Trophoblast cell (in vitro differentiated cells and primary cell): ENCODE data around the gene HSPA1A.
"Not testable (repeated sequence)": the region's sequence is repeated elsewhere in the genome, so short reads cannot be mapped to it uniquely, and the experiment has no call there.

Experiments
- DNase-seq, 2 donors: peaks; one replicate each; pipeline ENCODE4 v3.0.0-alpha.2; 2016
- H2AFZ ChIP-seq: 2 replicates; pipeline ENCODE4 v1.6.1; 2013; ENCODE audit warnings: low read length, moderate library complexity, mild to moderate bottlenecking; ENCODE audit not compliant: insufficient read depth, poor library complexity
- H2AK5ac ChIP-seq: 2 replicates; pipeline ENCODE4 v1.6.1; 2013; ENCODE audit warnings: mild to moderate bottlenecking, low read length
- H2BK120ac ChIP-seq: 2 replicates; pipeline ENCODE4 v1.6.1; 2013; ENCODE audit warnings: low read length, mild to moderate bottlenecking, moderate library complexity; ENCODE audit not compliant: insufficient read depth, poor library complexity
- H2BK12ac ChIP-seq: 2 replicates; pipeline ENCODE4 v1.6.1; 2013; ENCODE audit warnings: mild to moderate bottlenecking, low read length, moderate library complexity
- H2BK5ac ChIP-seq: 2 replicates; pipeline ENCODE4 v1.6.1; 2013; ENCODE audit warnings: low read length, low read depth, moderate library complexity, mild to moderate bottlenecking; ENCODE audit not compliant: poor library complexity
- H3K14ac ChIP-seq: 2 replicates; pipeline ENCODE4 v1.6.1; 2013; ENCODE audit warnings: mild to moderate bottlenecking, low read length
- H3K18ac ChIP-seq: 2 replicates; pipeline ENCODE4 v1.6.1; 2013; ENCODE audit warnings: mild to moderate bottlenecking, low read length
- H3K23ac ChIP-seq: 2 replicates; pipeline ENCODE4 v1.6.1; 2013; ENCODE audit warnings: low read length
- H3K27ac ChIP-seq: 2 replicates; pipeline ENCODE4 v1.5.1; 2013; ENCODE audit warnings: low read depth, mild to moderate bottlenecking, inconsistent platforms, low read length, moderate library complexity
- H3K27me3 ChIP-seq: 2 replicates; pipeline ENCODE4 v1.6.1; 2013; ENCODE audit warnings: inconsistent platforms, mild to moderate bottlenecking, low read length, moderate library complexity; ENCODE audit not compliant: insufficient read depth
- H3K36me3 ChIP-seq, 2 experiments: 1 replicate in 1 of 2; 2 replicates in 1 of 2; pipeline ENCODE4 v1.6.1; 2013; ENCODE audit warnings: low read length in 2 of 2, mild to moderate bottlenecking in 2 of 2, moderate library complexity in 1 of 2; ENCODE audit not compliant: insufficient read depth in 2 of 2, control insufficient read depth in 1 of 2
- H3K4ac ChIP-seq: 2 replicates; pipeline ENCODE4 v1.6.1; 2013; ENCODE audit warnings: low read depth, mild to moderate bottlenecking, low read length, moderate library complexity
- H3K4me1 ChIP-seq, 2 experiments: 1 replicate in 1 of 2; 2 replicates in 1 of 2; pipeline ENCODE4 v1.6.1; 2013; ENCODE audit warnings: low read length in 2 of 2, mild to moderate bottlenecking in 2 of 2, moderate library complexity in 1 of 2; ENCODE audit not compliant: insufficient read depth in 2 of 2, control insufficient read depth in 1 of 2
- H3K4me2 ChIP-seq: 2 replicates; pipeline ENCODE4 v1.6.1; 2013; ENCODE audit warnings: inconsistent platforms, mild to moderate bottlenecking, low read length, moderate library complexity
- H3K4me3 ChIP-seq: 2 replicates; pipeline ENCODE4 v1.5.1; 2013; ENCODE audit warnings: mild to moderate bottlenecking, low read depth, low read length, inconsistent platforms
- H3K79me1 ChIP-seq: one replicate; pipeline ENCODE4 v1.6.1; 2013; ENCODE audit warnings: low read length
- H3K79me2 ChIP-seq: 2 replicates; pipeline ENCODE4 v1.6.1; 2013; ENCODE audit warnings: low read length, mild to moderate bottlenecking; ENCODE audit not compliant: control insufficient read depth, insufficient read depth, poor library complexity
- H3K9ac ChIP-seq: 2 replicates; pipeline ENCODE4 v1.6.1; 2013; ENCODE audit warnings: mild to moderate bottlenecking, low read length
- H3K9me3 ChIP-seq: 2 replicates; pipeline ENCODE4 v1.6.1; 2013; ENCODE audit warnings: low read depth, mild to moderate bottlenecking, control low read depth, inconsistent platforms, low read length; ENCODE audit not compliant: insufficient read depth
- H4K12ac ChIP-seq: 2 replicates; pipeline ENCODE4 v1.6.1; 2013; ENCODE audit warnings: low read depth, mild to moderate bottlenecking, low read length, moderate library complexity
- H4K8ac ChIP-seq: 2 replicates; pipeline ENCODE4 v1.6.1; 2013; ENCODE audit warnings: low read depth, mild to moderate bottlenecking, low read length, moderate library complexity
- H4K91ac ChIP-seq: one replicate; pipeline ENCODE4 v1.6.1; 2013; ENCODE audit warnings: low read depth, mild to moderate bottlenecking, low read length, moderate library complexity
- WGBS: extraction: QIAGEN DNeasy Blood & Tissue Kit; methylation state at CpG from one replicate; pipeline ENCODE4 v1.1.7; 2013; ENCODE audit warnings: missing lambda C conversion rate; ENCODE audit not compliant: insufficient read length, insufficient coverage; ENCODE audit errors: extremely low coverage; 5-methylcytosine and 5-hydroxymethylcytosine counted together

HSPA1A gene

GRCh38 chr6:31796993-31797385, 18.4 kb upstream of the HSPA1A start:
- Histone ChIP-seq H3K4me1 (peaks cover 5 to 9% of the 10 kb centered on the region in 2 experiments), H2AK5ac (no peak overlapping the region), H3K36me3 (peaks cover 12 to 15% of the 10 kb centered on the region in 2 experiments), H2AFZ (no peak overlapping the region), H3K4ac (no peak overlapping the region), H2BK5ac (no peak overlapping the region), H3K4me3 (no peak overlapping the region), H4K12ac (no peak overlapping the region), H3K79me2 (peaks cover 13% of the 10 kb centered on the region), H3K9ac (no peak overlapping the region), H4K91ac (no peak overlapping the region), H3K27me3 (no peaks in the 10 kb centered on the region), H4K8ac (no peak overlapping the region), H2BK12ac (no peak overlapping the region), H3K14ac (no peak overlapping the region), H3K79me1 (peaks cover 12% of the 10 kb centered on the region), H3K18ac (no peak overlapping the region), H3K9me3 (no peaks in the 10 kb centered on the region), H2BK120ac (no peak overlapping the region), H3K23ac (no peak overlapping the region), H3K27ac (no peak overlapping the region), H3K4me2 (no peak overlapping the region)
- DNase-seq: no peak
- no CpG with 5 or more reads among the region's 2 CpGs for WGBS

GRCh38 chr6:31797588-31797987, 17.8 kb upstream of the HSPA1A start:
- no peak overlapping the region for H4K91ac ChIP-seq
- no peak overlapping the region for H3K4me2 ChIP-seq
- no CpG with 5 or more reads among the region's 5 CpGs for WGBS
- H3K79me2 ChIP-seq: peaks cover 13% of the 10 kb centered on the region
- no peaks in the 10 kb centered on the region for H3K9me3 ChIP-seq
- H2BK12ac ChIP-seq: no peak overlapping the region
- peaks cover 11% of the 10 kb centered on the region for H3K79me1 ChIP-seq
- H3K4ac ChIP-seq: no peak overlapping the region
- H3K14ac ChIP-seq: no peak overlapping the region
- H4K8ac ChIP-seq: no peak overlapping the region
- DNase-seq: no peak
- no peak overlapping the region for H2BK120ac ChIP-seq
- no peak overlapping the region for H3K9ac ChIP-seq
- no peak overlapping the region for H4K12ac ChIP-seq
- H3K23ac ChIP-seq: no peak overlapping the region
- peaks cover under 1 to 4% of the 10 kb centered on the region in 2 experiments for H3K4me1 ChIP-seq
- H3K36me3 ChIP-seq: peaks cover 10 to 14% of the 10 kb centered on the region in 2 experiments
- no peak overlapping the region for H3K18ac ChIP-seq
- no peak overlapping the region for H2BK5ac ChIP-seq
- no peak overlapping the region for H3K4me3 ChIP-seq
- no peak overlapping the region for H2AFZ ChIP-seq
- no peak overlapping the region for H3K27ac ChIP-seq
- H2AK5ac ChIP-seq: no peak overlapping the region
- no peaks in the 10 kb centered on the region for H3K27me3 ChIP-seq

- Histone ChIP-seq H3K79me2 (peaks cover 9% of the 10 kb centered on the region), H3K14ac (no peak overlapping the region), H4K12ac (no peak overlapping the region), H3K27ac (no peak overlapping the region), H4K8ac (no peak overlapping the region), H3K27me3 (no peaks in the 10 kb centered on the region), H3K23ac (no peak overlapping the region), H3K9ac (no peak overlapping the region), H3K9me3 (no peaks in the 10 kb centered on the region), H3K36me3 (peaks cover 16 to 19% of the 10 kb centered on the region in 2 experiments), H4K91ac (no peak overlapping the region), H3K79me1 (peaks cover 8% of the 10 kb centered on the region), H3K18ac (no peak overlapping the region), H3K4me2 (no peak overlapping the region), H2AK5ac (no peak overlapping the region), H3K4ac (no peak overlapping the region), H2BK120ac (no peak overlapping the region), H2AFZ (no peak overlapping the region), H2BK5ac (no peak overlapping the region), H3K4me1 (no peaks in the 10 kb centered on the region), H3K4me3 (no peak overlapping the region), H2BK12ac (no peak overlapping the region)
- peak in 1 of 2 donors; percentile 28 for DNase-seq
- WGBS: no CpG with 5 or more reads among the region's 12 CpGs
Observed at GRCh38 chr6:31799781-31800180, 15.6 kb upstream of the HSPA1A start.

GRCh38 chr6:31801031-31801927, 14.1 kb upstream of the HSPA1A start:
- H3K4me3 ChIP-seq, H3K79me2 ChIP-seq, H4K8ac ChIP-seq, DNase-seq, H3K23ac ChIP-seq, H3K4me1 ChIP-seq, H2AFZ ChIP-seq, H3K9ac ChIP-seq, H4K91ac ChIP-seq, H3K9me3 ChIP-seq, H3K79me1 ChIP-seq, H3K4ac ChIP-seq, H3K27me3 ChIP-seq, H3K14ac ChIP-seq, H2BK120ac ChIP-seq, H3K4me2 ChIP-seq, H3K27ac ChIP-seq, H3K18ac ChIP-seq, H4K12ac ChIP-seq, H2BK5ac ChIP-seq, H2BK12ac ChIP-seq, H2AK5ac ChIP-seq: not testable (repeated sequence)
- peaks cover 16 to 19% of the 10 kb centered on the region in 2 experiments for H3K36me3 ChIP-seq
- no CpG with 5 or more reads among the region's 8 CpGs for WGBS
